Adrenal gland (tissue), 5 donors: ENCODE data around the gene TSHZ2.

Source experiments
- POLR2A ChIP-seq, 2 donors: fragments of 450-650 bp; IDR thresholded peaks; one replicate each; pipeline ENCODE4 v1.6.1; 2017; ENCODE audit warnings: antibody characterized with exemption in 2 of 2, mild to moderate bottlenecking in 2 of 2, moderate library complexity in 1 of 2
- TF ChIP-seq, protein P1 (sequence below), 6 experiments: fragments of 450-650 bp in 4 of 6; fragments of 200-600 bp in 2 of 6; sonication (generic) in 1 of 6; IDR thresholded peaks; 1 replicate in 5 of 6; 2 replicates in 1 of 6; pipeline versions ENCODE4 v1.5.1 to v1.8.0; 2016 to 2021; ENCODE audit warnings: antibody characterized with exemption in 6 of 6, mild to moderate bottlenecking in 2 of 6, moderate library complexity in 1 of 6
- donor health status: DM: no; HTN: no; CAD: no.

DNA sequence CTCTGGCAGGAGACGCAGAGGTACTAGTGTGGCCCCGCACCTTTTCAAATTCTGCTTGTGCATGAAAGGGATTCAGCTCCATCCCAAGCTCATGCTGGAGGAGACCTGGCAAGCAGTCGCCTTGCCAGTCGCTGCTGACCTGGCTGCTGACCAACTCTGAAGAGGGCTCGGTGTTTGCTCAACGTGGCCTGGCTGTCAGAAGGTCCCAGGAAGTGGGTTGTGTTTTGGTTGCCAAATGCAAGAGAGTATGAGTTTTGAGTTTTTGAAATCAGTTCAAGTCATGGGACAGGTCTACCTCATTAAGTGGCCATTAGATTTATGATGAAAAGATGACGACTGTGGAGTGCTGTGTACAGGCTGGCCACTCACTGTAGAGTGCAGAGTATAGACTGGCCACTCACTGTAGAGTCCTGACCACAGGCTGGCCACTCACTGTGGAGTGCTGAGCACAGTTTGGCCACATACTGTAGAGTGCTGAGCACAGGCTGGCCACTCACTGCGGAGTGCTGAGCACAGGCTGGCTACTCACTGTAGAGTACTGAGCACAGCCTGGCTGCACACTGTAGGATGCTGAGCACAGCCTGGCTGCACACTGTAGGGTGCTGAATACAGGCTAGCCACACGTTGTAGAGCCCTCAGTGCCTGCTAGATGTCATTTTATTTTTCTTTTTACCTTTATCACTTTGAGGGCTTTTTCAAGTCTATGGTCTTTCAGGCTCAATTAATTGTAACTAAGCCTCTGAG, 427.6 kb downstream of the TSHZ2 start:
- TF ChIP-seq, protein P1, sequence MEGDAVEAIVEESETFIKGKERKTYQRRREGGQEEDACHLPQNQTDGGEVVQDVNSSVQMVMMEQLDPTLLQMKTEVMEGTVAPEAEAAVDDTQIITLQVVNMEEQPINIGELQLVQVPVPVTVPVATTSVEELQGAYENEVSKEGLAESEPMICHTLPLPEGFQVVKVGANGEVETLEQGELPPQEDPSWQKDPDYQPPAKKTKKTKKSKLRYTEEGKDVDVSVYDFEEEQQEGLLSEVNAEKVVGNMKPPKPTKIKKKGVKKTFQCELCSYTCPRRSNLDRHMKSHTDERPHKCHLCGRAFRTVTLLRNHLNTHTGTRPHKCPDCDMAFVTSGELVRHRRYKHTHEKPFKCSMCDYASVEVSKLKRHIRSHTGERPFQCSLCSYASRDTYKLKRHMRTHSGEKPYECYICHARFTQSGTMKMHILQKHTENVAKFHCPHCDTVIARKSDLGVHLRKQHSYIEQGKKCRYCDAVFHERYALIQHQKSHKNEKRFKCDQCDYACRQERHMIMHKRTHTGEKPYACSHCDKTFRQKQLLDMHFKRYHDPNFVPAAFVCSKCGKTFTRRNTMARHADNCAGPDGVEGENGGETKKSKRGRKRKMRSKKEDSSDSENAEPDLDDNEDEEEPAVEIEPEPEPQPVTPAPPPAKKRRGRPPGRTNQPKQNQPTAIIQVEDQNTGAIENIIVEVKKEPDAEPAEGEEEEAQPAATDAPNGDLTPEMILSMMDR (IDR thresholded peaks at IDR 0.05): no peak
- no peak for TF ChIP-seq POLR2A (IDR thresholded peaks at IDR 0.05)
